ENCODE results near the gene CD99. TPM values are rescaled to one million over a fixed set of nuclear protein-coding genes. Genes with fewer than 3 reads are reported as not detected.

Gene CD99
- total RNA-seq, 4 donors from 2014 or later: 134 to 178 (median 143) TPM

- intact Hi-C loops (cut with DNase I; ENCODE audit: low total_unique reads) (no loop called here), in situ Hi-C loops (cut with MboI; ENCODE audit: low pct_ligation_motif_present in 1 of 4, low pct_unique_long_range_greater_than_20kb in 1 of 4, low sequenced_read_pairs in 3 of 4) (loop anchor here in 2 of 4 donors (25.0 kb wide), 1 partner anchor 160 kb away; no protein-coding TSS in a partner anchor)
- TF ChIP-seq POLR2A (IDR thresholded peaks at IDR 0.05) (no peak), CTCF (IDR thresholded peaks at IDR 0.05) (peak in 2 of 5 experiments; percentile 15 to 19)
- Histone ChIP-seq H3K9me3 (no peaks in the 10 kb centered on the region), H3K4me1 (peaks cover 0 to 6% (median 0%) of the 10 kb centered on the region in 4 donors), H3K4me3 (no peak overlapping the region), H3K27me3 (no peaks in the 10 kb centered on the region), H3K27ac (no peak overlapping the region), H3K36me3 (no peaks in the 10 kb centered on the region)
- no peak for DNase-seq
- WGBS, 2 donors (ENCODE audit: low coverage in 1 of 2): 68% methylated on average over 6 of the region's 6 CpGs; no CpG with 5 or more reads in 1 of the 2 donors
Observed at GRCh38 chrX:2652106-2652505, 39.0 kb upstream of the CD99 start.

GRCh38 chrX:2654436-2655340 lies 36.4 kb upstream of the CD99 start:
- DNase-seq: peak; percentile 77
- 58 to 59% methylated on average over 6 to 13 of the region's 13 CpGs for WGBS, 2 donors (ENCODE audit: low coverage in 1 of 2)
- peak; percentile 18 for TF ChIP-seq POLR2A (IDR thresholded peaks at IDR 0.05)
- no peak for TF ChIP-seq EP300 (IDR thresholded peaks at IDR 0.05; ENCODE audit: low read depth)
- TF ChIP-seq POLR2AphosphoS5 (IDR thresholded peaks at IDR 0.05): peak in 2 of 3 donors; percentile 30 to 35
- no peaks in the 10 kb centered on the region for H3K9me3 ChIP-seq
- peaks cover 0 to 6% (median 0%) of the 10 kb centered on the region in 4 donors for H3K4me1 ChIP-seq
- H3K27ac ChIP-seq: peak overlapping the region; percentile 25 to 63 (median 42)
- intact Hi-C loops (cut with DNase I; ENCODE audit: low total_unique reads): no loop called here
- no peaks in the 10 kb centered on the region for H3K27me3 ChIP-seq
- in situ Hi-C loops (cut with MboI; ENCODE audit: low pct_ligation_motif_present in 1 of 4, low pct_unique_long_range_greater_than_20kb in 1 of 4, low sequenced_read_pairs in 3 of 4): loop anchor here in 2 of 4 donors (25.0 kb wide), 1 partner anchor 158 kb away; no protein-coding TSS in a partner anchor
- H3K36me3 ChIP-seq: no peaks in the 10 kb centered on the region
- peak overlapping the region in 1 of 4 donors; percentile 9 for H3K4me3 ChIP-seq

GRCh38 chrX:2656257-2656836 lies 34.7 kb upstream of the CD99 start:
- intact Hi-C loops (cut with DNase I; ENCODE audit: low total_unique reads) (no loop called here), in situ Hi-C loops (cut with MboI; ENCODE audit: low pct_ligation_motif_present in 1 of 4, low pct_unique_long_range_greater_than_20kb in 1 of 4, low sequenced_read_pairs in 3 of 4) (loop anchor here in 2 of 4 donors (25.0 kb wide), 1 partner anchor 156 kb away; no protein-coding TSS in a partner anchor)
- no peak for TF ChIP-seq POLR2A (IDR thresholded peaks at IDR 0.05)
- no peak for TF ChIP-seq EP300 (IDR thresholded peaks at IDR 0.05; ENCODE audit: low read depth)
- no peak for TF ChIP-seq CTCF (IDR thresholded peaks at IDR 0.05)
- no peak for TF ChIP-seq POLR2AphosphoS5 (IDR thresholded peaks at IDR 0.05)
- Histone ChIP-seq H3K27ac (no peak overlapping the region), H3K4me3 (no peak overlapping the region), H3K27me3 (no peaks in the 10 kb centered on the region), H3K9me3 (no peaks in the 10 kb centered on the region), H3K36me3 (no peaks in the 10 kb centered on the region), H3K4me1 (peaks cover 0 to 6% (median 0%) of the 10 kb centered on the region in 4 donors)
- 91 to 97% methylated on average over 5 to 7 of the region's 7 CpGs for WGBS, 2 donors (ENCODE audit: low coverage in 1 of 2)
- no peak for DNase-seq

GRCh38 chrX:2657532-2658113 lies 33.5 kb upstream of the CD99 start:
- Histone ChIP-seq H3K36me3 (no peaks in the 10 kb centered on the region), H3K27ac (no peak overlapping the region), H3K27me3 (no peaks in the 10 kb centered on the region), H3K4me3 (no peak overlapping the region), H3K9me3 (no peaks in the 10 kb centered on the region), H3K4me1 (peaks cover 0 to 6% (median 0%) of the 10 kb centered on the region in 4 donors)
- no peak for DNase-seq
- intact Hi-C loops (cut with DNase I; ENCODE audit: low total_unique reads) (no loop called here), in situ Hi-C loops (cut with MboI; ENCODE audit: low pct_ligation_motif_present in 1 of 4, low pct_unique_long_range_greater_than_20kb in 1 of 4, low sequenced_read_pairs in 3 of 4) (loop anchor here in 2 of 4 donors (25.0 kb wide), 1 partner anchor 155 kb away; no protein-coding TSS in a partner anchor)
- 71 to 83% methylated on average over 5 to 6 of the region's 6 CpGs for WGBS, 2 donors (ENCODE audit: low coverage in 1 of 2)
- TF ChIP-seq EP300 (IDR thresholded peaks at IDR 0.05; ENCODE audit: low read depth) (no peak), POLR2A (IDR thresholded peaks at IDR 0.05) (no peak), POLR2AphosphoS5 (IDR thresholded peaks at IDR 0.05) (no peak), CTCF (IDR thresholded peaks at IDR 0.05) (no peak)
